Heart left ventricle (tissue), 16 donors: ENCODE data around the gene CLSTN2. TPM values are rescaled to one million over a fixed set of nuclear protein-coding genes. Genes with fewer than 3 reads are reported as not detected.

Experiments
- ATAC-seq, 4 donors: fragments of 200-7000 bp; cut with Tn5 transposase; one replicate each; pipeline ENCODE4 v1.9.1; 2020 to 2022; ENCODE audit warnings: moderate library complexity in 4 of 4, mild to moderate bottlenecking in 3 of 4, moderate number of reproducible peaks in 1 of 4
- DNase-seq, 5 donors: peaks; one replicate each; pipeline ENCODE4 v3.0.0-alpha.2; 2020
- H3K27ac ChIP-seq, 12 donors: fragments of 200-600 bp; sonication (generic) in 4 of 12; one replicate each; pipeline versions ENCODE4 v1.5.0 to v1.8.0; 2016 to 2022; ENCODE audit warnings: mild to moderate bottlenecking in 2 of 12
- H3K27me3 ChIP-seq, 9 donors: fragments of 200-600 bp; sonication (generic) in 2 of 9; one replicate each; pipeline versions ENCODE4 v1.5.1 to v1.8.0; 2016 to 2022; ENCODE audit warnings: mild to moderate bottlenecking in 3 of 9
- H3K36me3 ChIP-seq, 9 donors: fragments of 200-600 bp; sonication (generic) in 2 of 9; one replicate each; pipeline versions ENCODE4 v1.5.0 to v1.8.0; 2018 to 2022; ENCODE audit warnings: mild to moderate bottlenecking in 2 of 9
- H3K4me1 ChIP-seq, 12 donors: fragments of 200-600 bp; sonication (generic) in 4 of 12; one replicate each; pipeline versions ENCODE4 v1.5.0 to v1.8.0; 2016 to 2022; ENCODE audit warnings: mild to moderate bottlenecking in 3 of 12
- H3K4me3 ChIP-seq, 12 donors: fragments of 200-600 bp; sonication (generic) in 4 of 12; one replicate each; pipeline versions ENCODE4 v1.5.0 to v1.8.0; 2017 to 2022; ENCODE audit warnings: mild to moderate bottlenecking in 9 of 12, moderate library complexity in 4 of 12
- H3K9me3 ChIP-seq, 12 donors: fragments of 200-600 bp; sonication (generic) in 4 of 12; one replicate each; pipeline versions ENCODE4 v1.5.0 to v1.8.0; 2016 to 2022; ENCODE audit warnings: mild to moderate bottlenecking in 1 of 12
- CTCF ChIP-seq, 12 donors: fragments of 200-600 bp; sonication (generic) in 4 of 12; IDR thresholded peaks; one replicate each; pipeline versions ENCODE4 v1.5.0 to v1.8.0; 2018 to 2022; ENCODE audit warnings: antibody characterized with exemption in 12 of 12, mild to moderate bottlenecking in 5 of 12
- POLR2A ChIP-seq, 2 donors: fragments of 450-650 bp; IDR thresholded peaks; one replicate each; pipeline ENCODE4 v1.6.1; 2017; ENCODE audit warnings: antibody characterized with exemption in 2 of 2, mild to moderate bottlenecking in 2 of 2, moderate library complexity in 2 of 2
- WGBS, 4 donors: extraction: QIAGEN DNeasy Blood & Tissue Kit in 2 of 4; methylation state at CpG; one replicate each; pipeline versions ENCODE4 v1.1.5 to v1.1.7; 2013 to 2018; 5-methylcytosine and 5-hydroxymethylcytosine counted together
- intact Hi-C, 10 donors: fragments of 100-400 bp; cut with DNase I; formaldehyde crosslinking; loops; one replicate each; pipeline versions ENCODE4 v1.11.1 to v1.14.2; 2022
- polyA plus RNA-seq, 2 donors: library from polyadenylated mRNA; stranded (reverse); fragments of 200-250 nt; gene quantifications; one replicate each; pipeline ENCODE4 v1.2.3, GENCODE V29; 2013
- total RNA-seq, 9 donors: library from RNA; depleted of rRNA in 2 of 9; stranded (reverse); fragments of >200 nt in 2 of 9; fragmentation: NEBNext Ultra II Directional in 3 of 9; extraction: Animal tissue kit (Norgen Biotek cat#: 25700) in 3 of 9; gene quantifications; one replicate each; pipeline versions ENCODE4 v1.1.0 to v1.2.4, GENCODE V29; 2016 to 2023
- donor health status: ischemic (EF 13 %, LVEDD 7.1; RV severe dilation, severe dysfunction).
- donor health status: healthy with polysubstance abuse.
- donor health status: DM: no; HTN: yes; CAD: no.
- donor health status: DM: no; HTN: no; CAD: no.
- donor health status: ischemic (EF 25% LVEDD 6.9; RV normal size, moderate dysfunction).
- donor health status: ischemic (EF 25% LVEDD 5.7; RV mildly dilated, moderate dysfunction).
- donor health status: healthy.
- donor health status: DM: yes; HTN: yes; CAD: no.
- donor health status: ischemic (EF 35%, LVEDD 5.7; RV mildly dilated, moderate dysfunction).
- donor health status: nonischemic (EF 11% LVEDD 7.7; RV severe dilation, severe dysfunction).
- donor health status: DM: yes; HTN: yes; CAD: no.
- donor health status: PGD.
- donor health status: ischemic (EF 29% LVEDD 5.4; RV normal size, mild dysfunction).
- donor health status: nonischemic (EF 23%, LVEDD 6.1; RV moderate dilation, normal function).

CLSTN2 gene
- total and polyA plus RNA-seq, 11 donors: 0.69 to 7.6 (median 3.9) TPM

GRCh38 chr3:140216249-140216648 is 281.3 kb downstream of the CLSTN2 start:
- Histone ChIP-seq H3K27me3 (no peaks in the 10 kb centered on the region), H3K9me3 (no peaks in the 10 kb centered on the region), H3K4me3 (no peak overlapping the region), H3K4me1 (no peaks in the 10 kb centered on the region), H3K36me3 (no peaks in the 10 kb centered on the region), H3K27ac (no peak overlapping the region)
- TF ChIP-seq POLR2A (IDR thresholded peaks at IDR 0.05) (no peak), CTCF (IDR thresholded peaks at IDR 0.05) (peak in 11 of 12 donors; percentile 9 to 50 (median 39))
- ATAC-seq (peak in 1 of 4 donors; percentile 46), DNase-seq (no peak)
- intact Hi-C loops: loop anchor here in 2 of 10 donors (10.0 kb wide), 2 partner anchors 271 to 649 kb away; no protein-coding TSS in a partner anchor
- 52 to 68% (median 60%) methylated on average over 6 of the region's 6 CpGs for WGBS, 4 donors

GRCh38 chr3:140219291-140219690 is 284.3 kb downstream of the CLSTN2 start:
- H3K27ac ChIP-seq: no peak overlapping the region
- intact Hi-C loops: loop anchor here in 2 of 10 donors (10.0 kb wide), 2 partner anchors 274 to 646 kb away; no protein-coding TSS in a partner anchor
- H3K36me3 ChIP-seq: no peaks in the 10 kb centered on the region
- no peaks in the 10 kb centered on the region for H3K4me1 ChIP-seq
- DNase-seq (no peak), ATAC-seq (no peak)
- WGBS, 4 donors: 77 to 80% (median 78%) methylated on average over 11 of the region's 11 CpGs
- no peaks in the 10 kb centered on the region for H3K9me3 ChIP-seq
- H3K27me3 ChIP-seq: no peaks in the 10 kb centered on the region
- no peak overlapping the region for H3K4me3 ChIP-seq
- TF ChIP-seq POLR2A (IDR thresholded peaks at IDR 0.05) (no peak), CTCF (IDR thresholded peaks at IDR 0.05) (no peak)

- TF ChIP-seq CTCF (IDR thresholded peaks at IDR 0.05) (no peak), POLR2A (IDR thresholded peaks at IDR 0.05) (no peak)
- Histone ChIP-seq H3K4me1 (no peaks in the 10 kb centered on the region), H3K27me3 (no peaks in the 10 kb centered on the region), H3K4me3 (no peak overlapping the region), H3K9me3 (no peaks in the 10 kb centered on the region), H3K27ac (no peak overlapping the region), H3K36me3 (no peaks in the 10 kb centered on the region)
- WGBS, 4 donors: 75 to 79% (median 78%) methylated on average over 2 of the region's 2 CpGs
- no peak for ATAC-seq
- intact Hi-C loops: loop anchor here in 2 of 10 donors (10.0 kb wide), 2 partner anchors 275 to 645 kb away; no protein-coding TSS in a partner anchor
- DNase-seq: no peak
Observed at GRCh38 chr3:140219923-140220452, 285.0 kb downstream of the CLSTN2 start.

- no peaks in the 10 kb centered on the region for H3K4me1 ChIP-seq
- intact Hi-C loops: no loop called here
- no peaks in the 10 kb centered on the region for H3K27me3 ChIP-seq
- no peak for ATAC-seq
- H3K27ac ChIP-seq: no peak overlapping the region
- H3K4me3 ChIP-seq: no peak overlapping the region
- H3K36me3 ChIP-seq: no peaks in the 10 kb centered on the region
- TF ChIP-seq CTCF (IDR thresholded peaks at IDR 0.05): no peak
- TF ChIP-seq POLR2A (IDR thresholded peaks at IDR 0.05): no peak
- DNase-seq: no peak
- 70 to 76% (median 74%) methylated on average over 4 of the region's 4 CpGs for WGBS, 4 donors
- H3K9me3 ChIP-seq: peaks cover 0 to 6% (median 0%) of the 10 kb centered on the region in 12 donors
Observed at GRCh38 chr3:140223197-140223596, 288.2 kb downstream of the CLSTN2 start.
